IMR-90 (cell line): Measurements from ENCODE around the gene PKP4.

Experiments
- CEBPB ChIP-seq: IDR thresholded peaks from 2 replicates; pipeline ENCODE4 v1.6.1; 2012; ENCODE audit warnings: low read depth, low read length, improper control_type of control experiment
- CHD1 ChIP-seq: IDR thresholded peaks from 2 replicates; pipeline ENCODE4 v1.6.1; 2012; ENCODE audit warnings: low read depth, low read length, improper control_type of control experiment
- FOS ChIP-seq: fragments of 150-350 bp; IDR thresholded peaks from 2 replicates; pipeline ENCODE4 v1.6.1; 2016; ENCODE audit warnings: low read depth, low read length
- MAZ ChIP-seq: IDR thresholded peaks from 2 replicates; pipeline ENCODE4 v1.6.1; 2012; ENCODE audit warnings: low read depth, mild to moderate bottlenecking, low read length, improper control_type of control experiment, moderate library complexity, borderline replicate concordance
- MXI1 ChIP-seq: IDR thresholded peaks from 2 replicates; pipeline ENCODE4 v1.6.1; 2012; ENCODE audit warnings: low read depth, mild to moderate bottlenecking, low read length, moderate library complexity, borderline replicate concordance
- POLR2A ChIP-seq: IDR thresholded peaks from 2 replicates; pipeline ENCODE4 v1.6.1; 2012; ENCODE audit warnings: mild to moderate bottlenecking, low read depth, low read length
- RAD21 ChIP-seq: IDR thresholded peaks from 2 replicates; pipeline ENCODE4 v1.6.1; 2012; ENCODE audit warnings: low read length, improper control_type of control experiment
- RCOR1 ChIP-seq: IDR thresholded peaks from 2 replicates; pipeline ENCODE4 v1.6.1; 2012; ENCODE audit warnings: mild to moderate bottlenecking, low read length, improper control_type of control experiment; ENCODE audit not compliant: insufficient replicate concordance
- RFX5 ChIP-seq: IDR thresholded peaks from 2 replicates; pipeline ENCODE4 v1.8.0; 2012; ENCODE audit warnings: low read depth, mild to moderate bottlenecking, low read length, moderate library complexity
- SMC3 ChIP-seq: fragments of 150-350 bp; IDR thresholded peaks from 2 replicates; pipeline ENCODE4 v1.6.1; 2016; ENCODE audit warnings: low read depth, mild to moderate bottlenecking, antibody characterized with exemption, low read length, moderate library complexity
- TF ChIP-seq, protein P1 (sequence below): conservative IDR thresholded peaks from 2 replicates; pipeline ENCODE4 v1.5.1; 2012; ENCODE audit warnings: mild to moderate bottlenecking, low read depth, low read length, improper control_type of control experiment

DNA sequence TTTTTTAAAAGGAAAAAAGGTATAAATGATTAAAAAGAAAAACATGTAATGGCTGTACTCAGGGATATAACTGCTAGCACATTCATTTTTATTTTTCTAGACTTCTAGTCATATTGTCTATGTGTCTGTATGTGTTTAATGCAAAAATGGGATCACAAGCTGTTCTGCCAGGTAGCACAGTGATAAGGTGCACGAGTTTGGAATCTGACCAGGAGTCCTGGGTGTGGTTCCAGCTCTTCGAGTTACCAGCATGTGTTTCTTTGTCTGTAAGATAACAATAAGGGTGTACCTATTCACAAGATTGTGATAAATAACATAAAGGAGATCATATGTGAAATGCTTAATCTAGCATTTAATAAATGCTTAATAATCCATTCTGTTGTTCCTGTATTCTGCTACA lies 145.3 kb downstream of the PKP4 start:
- TF ChIP-seq, protein P1, sequence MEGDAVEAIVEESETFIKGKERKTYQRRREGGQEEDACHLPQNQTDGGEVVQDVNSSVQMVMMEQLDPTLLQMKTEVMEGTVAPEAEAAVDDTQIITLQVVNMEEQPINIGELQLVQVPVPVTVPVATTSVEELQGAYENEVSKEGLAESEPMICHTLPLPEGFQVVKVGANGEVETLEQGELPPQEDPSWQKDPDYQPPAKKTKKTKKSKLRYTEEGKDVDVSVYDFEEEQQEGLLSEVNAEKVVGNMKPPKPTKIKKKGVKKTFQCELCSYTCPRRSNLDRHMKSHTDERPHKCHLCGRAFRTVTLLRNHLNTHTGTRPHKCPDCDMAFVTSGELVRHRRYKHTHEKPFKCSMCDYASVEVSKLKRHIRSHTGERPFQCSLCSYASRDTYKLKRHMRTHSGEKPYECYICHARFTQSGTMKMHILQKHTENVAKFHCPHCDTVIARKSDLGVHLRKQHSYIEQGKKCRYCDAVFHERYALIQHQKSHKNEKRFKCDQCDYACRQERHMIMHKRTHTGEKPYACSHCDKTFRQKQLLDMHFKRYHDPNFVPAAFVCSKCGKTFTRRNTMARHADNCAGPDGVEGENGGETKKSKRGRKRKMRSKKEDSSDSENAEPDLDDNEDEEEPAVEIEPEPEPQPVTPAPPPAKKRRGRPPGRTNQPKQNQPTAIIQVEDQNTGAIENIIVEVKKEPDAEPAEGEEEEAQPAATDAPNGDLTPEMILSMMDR = no peak
- no peak for TF ChIP-seq SMC3
- no peak for TF ChIP-seq MAZ
- no peak for TF ChIP-seq FOS
- TF ChIP-seq POLR2A = no peak
- TF ChIP-seq RAD21 = no peak
- TF ChIP-seq RCOR1 = no peak
- no peak for TF ChIP-seq CEBPB
- no peak for TF ChIP-seq MXI1
- no peak for TF ChIP-seq RFX5
- no peak for TF ChIP-seq CHD1
